ENCODE results near the gene CAMK1D.

Gene CAMK1D

DNA sequence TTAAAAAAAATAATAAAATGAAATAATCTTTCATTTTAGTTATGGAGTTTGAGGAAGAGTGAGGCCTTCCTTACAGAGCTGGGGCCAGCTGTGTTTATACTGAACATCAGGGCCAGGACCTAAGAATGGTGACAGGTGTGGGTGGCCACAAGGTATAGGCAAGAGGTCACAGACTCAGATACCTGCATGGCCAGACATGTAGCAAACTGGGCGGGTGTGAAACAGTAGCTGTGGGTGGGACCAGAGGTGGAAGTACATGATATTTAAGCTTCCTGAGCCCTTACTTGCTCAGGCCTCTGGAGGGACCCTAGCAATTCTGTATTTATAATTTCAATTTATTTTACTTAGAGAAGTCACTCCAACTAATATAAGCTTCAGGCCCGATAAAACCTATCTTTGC, 27.7 kb upstream of the CAMK1D start:
- H3K79me2 ChIP-seq (ENCODE audit: low read length) = no peaks in the 10 kb centered on the region
- H3K4me1 ChIP-seq (ENCODE audit: low read length) = no peaks in the 10 kb centered on the region
- H3K9me2 ChIP-seq (replicated peaks; ENCODE audit: insufficient read depth, low read length) = no peaks in the 10 kb centered on the region
- H3F3A ChIP-seq (ENCODE audit: insufficient read depth, low read length) = no peaks in the 10 kb centered on the region
- no peak overlapping the region for H3K27ac ChIP-seq (ENCODE audit: low read length)
- no peak overlapping the region for H3K4me3 ChIP-seq (ENCODE audit: low read length)
- no peaks in the 10 kb centered on the region for H3K36me3 ChIP-seq (replicated peaks; ENCODE audit: insufficient read depth, low read length)
- H2AFZ ChIP-seq (ENCODE audit: low read length) = no peak overlapping the region
- DNase-seq = no peak
- H3K4me2 ChIP-seq (ENCODE audit: low read depth, low read length) = no peak overlapping the region
- TF ChIP-seq, protein P1, sequence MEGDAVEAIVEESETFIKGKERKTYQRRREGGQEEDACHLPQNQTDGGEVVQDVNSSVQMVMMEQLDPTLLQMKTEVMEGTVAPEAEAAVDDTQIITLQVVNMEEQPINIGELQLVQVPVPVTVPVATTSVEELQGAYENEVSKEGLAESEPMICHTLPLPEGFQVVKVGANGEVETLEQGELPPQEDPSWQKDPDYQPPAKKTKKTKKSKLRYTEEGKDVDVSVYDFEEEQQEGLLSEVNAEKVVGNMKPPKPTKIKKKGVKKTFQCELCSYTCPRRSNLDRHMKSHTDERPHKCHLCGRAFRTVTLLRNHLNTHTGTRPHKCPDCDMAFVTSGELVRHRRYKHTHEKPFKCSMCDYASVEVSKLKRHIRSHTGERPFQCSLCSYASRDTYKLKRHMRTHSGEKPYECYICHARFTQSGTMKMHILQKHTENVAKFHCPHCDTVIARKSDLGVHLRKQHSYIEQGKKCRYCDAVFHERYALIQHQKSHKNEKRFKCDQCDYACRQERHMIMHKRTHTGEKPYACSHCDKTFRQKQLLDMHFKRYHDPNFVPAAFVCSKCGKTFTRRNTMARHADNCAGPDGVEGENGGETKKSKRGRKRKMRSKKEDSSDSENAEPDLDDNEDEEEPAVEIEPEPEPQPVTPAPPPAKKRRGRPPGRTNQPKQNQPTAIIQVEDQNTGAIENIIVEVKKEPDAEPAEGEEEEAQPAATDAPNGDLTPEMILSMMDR (IDR thresholded peaks at IDR 0.05; ENCODE audit: low read length) = no peak
- no peak for TF ChIP-seq EZH2phosphoT487 (IDR thresholded peaks at IDR 0.05; ENCODE audit: low read length)
- TF ChIP-seq EZH2 (optimal IDR thresholded peaks at IDR 0.05; ENCODE audit: low read depth, low read length) = no peak
- H3K9ac ChIP-seq (ENCODE audit: low read length) = no peak overlapping the region
- no peaks in the 10 kb centered on the region for H4K20me1 ChIP-seq (ENCODE audit: insufficient read depth, low read length)
- no peaks in the 10 kb centered on the region for H3K27me3 ChIP-seq (replicated peaks; ENCODE audit: insufficient read depth, low read length)
- H3K9me3 ChIP-seq (replicated peaks; ENCODE audit: insufficient read depth, low read length) = no peaks in the 10 kb centered on the region

DNA sequence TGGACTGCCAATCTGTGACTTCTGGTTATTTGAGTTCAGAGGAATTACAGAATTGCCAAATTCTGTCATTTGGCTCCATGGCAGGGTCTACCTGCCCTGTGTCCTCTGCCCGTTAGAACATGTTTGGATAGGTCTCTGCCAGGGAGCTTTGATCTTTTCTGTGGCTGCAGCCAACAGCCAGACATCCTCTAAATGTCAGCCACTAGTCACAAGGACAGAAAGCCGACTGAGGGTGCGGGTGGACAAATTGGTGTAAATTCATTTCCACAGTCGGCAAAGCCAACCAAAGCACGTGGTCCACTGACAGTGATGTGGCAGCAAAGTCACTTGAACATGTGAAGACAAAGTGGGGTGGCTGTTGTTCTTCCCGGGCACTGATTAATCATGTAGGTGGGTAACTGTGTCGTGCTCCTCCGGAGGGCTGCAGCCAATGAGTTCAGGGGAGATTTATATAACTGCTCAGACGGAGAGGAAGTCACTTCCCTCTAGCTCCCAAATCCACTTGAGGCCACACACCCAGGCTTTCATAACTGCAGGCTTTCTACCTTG, 26.7 kb upstream of the CAMK1D start:
- Histone ChIP-seq H3K4me3 (ENCODE audit: low read length) (no peak overlapping the region), H3K27me3 (replicated peaks; ENCODE audit: insufficient read depth, low read length) (no peaks in the 10 kb centered on the region), H3K9me3 (replicated peaks; ENCODE audit: insufficient read depth, low read length) (no peaks in the 10 kb centered on the region), H4K20me1 (ENCODE audit: insufficient read depth, low read length) (no peaks in the 10 kb centered on the region), H3K27ac (ENCODE audit: low read length) (no peak overlapping the region), H3K4me1 (ENCODE audit: low read length) (no peaks in the 10 kb centered on the region), H3K9ac (ENCODE audit: low read length) (no peak overlapping the region), H3K9me2 (replicated peaks; ENCODE audit: insufficient read depth, low read length) (no peaks in the 10 kb centered on the region), H2AFZ (ENCODE audit: low read length) (no peak overlapping the region), H3K4me2 (ENCODE audit: low read depth, low read length) (no peak overlapping the region), H3K79me2 (ENCODE audit: low read length) (no peaks in the 10 kb centered on the region), H3F3A (ENCODE audit: insufficient read depth, low read length) (no peaks in the 10 kb centered on the region), H3K36me3 (replicated peaks; ENCODE audit: insufficient read depth, low read length) (no peaks in the 10 kb centered on the region)
- TF ChIP-seq EZH2 (optimal IDR thresholded peaks at IDR 0.05; ENCODE audit: low read depth, low read length) (no peak), EZH2phosphoT487 (IDR thresholded peaks at IDR 0.05; ENCODE audit: low read length) (no peak)
- TF ChIP-seq, protein P1 (IDR thresholded peaks at IDR 0.05; ENCODE audit: low read length) = no peak
- DNase-seq = no peak

DNA sequence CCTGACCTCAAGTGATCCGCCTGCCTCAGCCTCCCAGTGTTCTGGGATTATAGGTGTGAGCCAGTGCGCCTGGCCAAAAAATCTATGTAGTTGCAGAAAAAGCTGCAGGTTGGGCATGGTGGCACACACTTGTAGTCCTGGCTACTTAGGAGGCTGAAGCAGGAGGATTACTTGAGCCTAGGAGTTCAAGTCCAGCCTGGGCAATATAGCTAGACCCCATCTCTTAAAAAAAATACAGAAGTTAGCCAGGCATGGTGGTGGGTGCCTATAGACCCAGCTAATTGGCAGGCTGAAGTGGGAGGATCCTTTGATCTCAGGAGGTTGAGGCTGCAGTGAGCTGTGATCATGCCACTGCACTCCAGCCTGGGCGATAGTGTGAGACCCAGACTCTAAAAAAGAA, 24.8 kb upstream of the CAMK1D start:
- Histone ChIP-seq H3K9me3 (replicated peaks; ENCODE audit: insufficient read depth, low read length) (no peaks in the 10 kb centered on the region), H3K4me1 (ENCODE audit: low read length) (no peaks in the 10 kb centered on the region), H3K27ac (ENCODE audit: low read length) (no peak overlapping the region), H3K9me2 (replicated peaks; ENCODE audit: insufficient read depth, low read length) (no peaks in the 10 kb centered on the region), H3K36me3 (replicated peaks; ENCODE audit: insufficient read depth, low read length) (no peaks in the 10 kb centered on the region), H3K27me3 (replicated peaks; ENCODE audit: insufficient read depth, low read length) (no peaks in the 10 kb centered on the region), H3K79me2 (ENCODE audit: low read length) (no peaks in the 10 kb centered on the region), H2AFZ (ENCODE audit: low read length) (no peak overlapping the region), H3K9ac (ENCODE audit: low read length) (no peak overlapping the region), H4K20me1 (ENCODE audit: insufficient read depth, low read length) (no peaks in the 10 kb centered on the region), H3K4me2 (ENCODE audit: low read depth, low read length) (no peak overlapping the region), H3F3A (ENCODE audit: insufficient read depth, low read length) (no peaks in the 10 kb centered on the region), H3K4me3 (ENCODE audit: low read length) (no peak overlapping the region)
- DNase-seq = no peak
- TF ChIP-seq, protein P1 (IDR thresholded peaks at IDR 0.05; ENCODE audit: low read length) = no peak
